Measurements from ENCODE around the gene CENPI. TPM values are rescaled to one million over a fixed set of nuclear protein-coding genes. Genes with fewer than 3 reads are reported as not detected.
"Not testable (repeated sequence)": the region's sequence is repeated elsewhere in the genome, so short reads cannot be mapped to it uniquely, and the experiment has no call there.

CENPI gene
- 1.4 TPM for total RNA-seq
- long read RNA-seq: 0 reads

- H3K27me3 ChIP-seq (ENCODE audit: low read depth): no peaks in the 10 kb centered on the region
- peak within 1 kb of the TSS; percentile 82 for H3K27ac ChIP-seq
- H3K9me3 ChIP-seq: no peaks in the 10 kb centered on the region
- H3K4me3 ChIP-seq: peak within 1 kb of the TSS; percentile 50
- intact Hi-C loops (cut with DNase I): no loop called here
- no peaks in the 10 kb centered on the region for H3K36me3 ChIP-seq
- no peaks in the 10 kb centered on the region for H3K4me1 ChIP-seq
- peak; percentile 100 for ATAC-seq
- peak; percentile 94 for DNase-seq
- TF ChIP-seq, protein P1, sequence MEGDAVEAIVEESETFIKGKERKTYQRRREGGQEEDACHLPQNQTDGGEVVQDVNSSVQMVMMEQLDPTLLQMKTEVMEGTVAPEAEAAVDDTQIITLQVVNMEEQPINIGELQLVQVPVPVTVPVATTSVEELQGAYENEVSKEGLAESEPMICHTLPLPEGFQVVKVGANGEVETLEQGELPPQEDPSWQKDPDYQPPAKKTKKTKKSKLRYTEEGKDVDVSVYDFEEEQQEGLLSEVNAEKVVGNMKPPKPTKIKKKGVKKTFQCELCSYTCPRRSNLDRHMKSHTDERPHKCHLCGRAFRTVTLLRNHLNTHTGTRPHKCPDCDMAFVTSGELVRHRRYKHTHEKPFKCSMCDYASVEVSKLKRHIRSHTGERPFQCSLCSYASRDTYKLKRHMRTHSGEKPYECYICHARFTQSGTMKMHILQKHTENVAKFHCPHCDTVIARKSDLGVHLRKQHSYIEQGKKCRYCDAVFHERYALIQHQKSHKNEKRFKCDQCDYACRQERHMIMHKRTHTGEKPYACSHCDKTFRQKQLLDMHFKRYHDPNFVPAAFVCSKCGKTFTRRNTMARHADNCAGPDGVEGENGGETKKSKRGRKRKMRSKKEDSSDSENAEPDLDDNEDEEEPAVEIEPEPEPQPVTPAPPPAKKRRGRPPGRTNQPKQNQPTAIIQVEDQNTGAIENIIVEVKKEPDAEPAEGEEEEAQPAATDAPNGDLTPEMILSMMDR (IDR thresholded peaks at IDR 0.05): no peak
Measured at GRCh38 chrX:101097546-101098453, at the start of gene CENPI. Gene CENPI (plus strand): TSS chrX:101098204. CDS start chrX:101101071, 2,867 bp downstream.

DNA sequence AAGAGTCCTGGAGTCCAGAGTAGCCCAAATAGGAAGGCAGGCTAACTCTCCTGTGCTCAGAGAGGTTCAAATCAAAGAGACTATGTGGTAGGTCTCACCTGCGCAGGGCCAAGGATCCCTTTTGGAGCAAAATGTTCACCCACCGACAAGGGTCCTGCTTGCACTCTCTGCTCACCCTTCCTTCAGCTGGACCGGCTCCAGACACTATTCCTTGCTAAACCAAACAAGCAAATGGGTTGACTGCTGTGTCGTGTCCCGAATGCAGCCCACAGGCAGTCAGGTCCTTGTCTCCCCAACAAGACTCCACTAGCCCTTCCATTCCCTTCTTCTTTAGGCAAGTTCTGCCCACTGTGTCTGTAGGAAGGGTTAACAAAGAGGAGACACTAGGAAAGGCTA, 46.9 kb upstream of the CENPI start:
- Histone ChIP-seq H3K27ac (peak overlapping the region; percentile 90), H3K27me3 (ENCODE audit: low read depth) (no peaks in the 10 kb centered on the region), H3K36me3 (no peaks in the 10 kb centered on the region), H3K9me3 (no peaks in the 10 kb centered on the region), H3K4me1 (peaks cover 6% of the 10 kb centered on the region), H3K4me3 (peak overlapping the region; percentile 65)
- ATAC-seq (no peak), DNase-seq (no peak)
- TF ChIP-seq, protein P1 (IDR thresholded peaks at IDR 0.05): no peak
- intact Hi-C loops (cut with DNase I): no loop called here

- TF ChIP-seq, protein P1 (IDR thresholded peaks at IDR 0.05): no peak
- peak; percentile 89 for DNase-seq
- H3K27me3 ChIP-seq (ENCODE audit: low read depth): no peaks in the 10 kb centered on the region
- H3K4me1 ChIP-seq: peaks cover 6% of the 10 kb centered on the region
- intact Hi-C loops (cut with DNase I): no loop called here
- H3K27ac ChIP-seq: peak within 1 kb of the TSS; percentile 90
- H3K36me3 ChIP-seq: no peaks in the 10 kb centered on the region
- ATAC-seq: peak; percentile 99
- H3K9me3 ChIP-seq: no peaks in the 10 kb centered on the region
- H3K4me3 ChIP-seq: peak within 1 kb of the TSS; percentile 65
Measured at GRCh38 chrX:101051549-101052302, 46.3 kb upstream of the CENPI start, which contains the start of gene TRMT2B. Gene TRMT2B (minus strand): TSS chrX:101052111. CDS start chrX:101042289, 9,822 bp downstream.

DNA sequence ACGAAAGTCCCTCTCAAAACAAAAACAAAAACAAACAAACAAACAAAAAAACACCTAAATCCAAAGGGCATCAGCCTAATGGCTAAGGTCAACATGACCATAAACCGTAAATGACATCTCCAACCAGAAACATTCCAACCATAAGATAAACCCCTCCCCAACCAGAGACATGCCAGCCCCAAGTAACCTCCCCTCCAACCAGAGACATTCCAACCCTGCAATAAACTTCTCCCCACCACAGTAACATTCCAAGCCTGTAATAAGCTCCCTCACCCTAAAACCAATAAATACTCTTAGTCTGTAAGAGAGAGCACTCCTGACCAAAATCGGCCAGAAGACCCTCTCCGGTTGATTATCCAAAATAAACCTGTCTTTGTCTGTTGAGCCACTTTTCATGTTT, 41.5 kb upstream of the CENPI start:
- H3K36me3 ChIP-seq; ATAC-seq; H3K4me3 ChIP-seq; H3K27me3 ChIP-seq (ENCODE audit: low read depth); H3K4me1 ChIP-seq; DNase-seq; H3K9me3 ChIP-seq; intact Hi-C loops (cut with DNase I); H3K27ac ChIP-seq: not testable (repeated sequence)

- no peaks in the 10 kb centered on the region for H3K4me1 ChIP-seq
- no peak overlapping the region for H3K27ac ChIP-seq
- H3K36me3 ChIP-seq: no peaks in the 10 kb centered on the region
- ATAC-seq (no peak), DNase-seq (no peak)
- no peak overlapping the region for H3K4me3 ChIP-seq
- intact Hi-C loops (cut with DNase I): no loop called here
- TF ChIP-seq, protein P1 (IDR thresholded peaks at IDR 0.05): no peak
- H3K27me3 ChIP-seq (ENCODE audit: low read depth): no peaks in the 10 kb centered on the region
- H3K9me3 ChIP-seq: no peaks in the 10 kb centered on the region
Measured at GRCh38 chrX:101057093-101057714, 40.8 kb upstream of the CENPI start.

Data from lower lobe of right lung (tissue), 2 donors.